ENCODE data around the gene ARHGEF10L. TPM values are rescaled to one million over a fixed set of nuclear protein-coding genes. Genes with fewer than 3 reads are reported as not detected.
A peak's percentile ranks its signal among the peaks of the same experiment; 100 is the strongest.

Gene ARHGEF10L
- total RNA-seq, 1 experiment from 2014 or later: 10.5 TPM

DNA sequence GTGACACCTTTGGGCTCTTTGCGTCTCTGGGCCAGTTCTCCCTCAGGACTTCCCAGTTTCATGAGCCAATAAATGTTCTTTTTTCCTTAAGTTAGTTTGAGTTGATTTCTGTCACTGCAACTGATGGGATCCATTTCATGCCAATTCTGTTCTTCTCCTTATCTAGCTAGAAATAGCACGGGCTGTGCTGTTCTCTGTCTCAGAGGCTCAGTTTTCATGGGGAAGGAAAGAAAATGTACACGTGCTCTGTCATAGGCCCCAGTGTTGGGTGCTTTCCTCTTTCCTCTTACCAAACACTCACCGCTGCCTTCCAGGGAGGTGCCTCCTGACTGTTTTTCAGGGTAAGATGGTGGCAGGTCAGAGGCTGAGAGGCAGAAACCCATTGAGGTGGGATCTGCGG lies 172.4 kb downstream of the ARHGEF10L start:
- no peaks in the 10 kb centered on the region for H3K36me3 ChIP-seq
- no peaks in the 10 kb centered on the region for H3K4me1 ChIP-seq
- no peak overlapping the region for H3K4me3 ChIP-seq
- no peaks in the 10 kb centered on the region for H3K27me3 ChIP-seq
- no peak overlapping the region for H3K27ac ChIP-seq
- H3K9me3 ChIP-seq (replicated peaks): no peaks in the 10 kb centered on the region
- no peak for DNase-seq

DNA sequence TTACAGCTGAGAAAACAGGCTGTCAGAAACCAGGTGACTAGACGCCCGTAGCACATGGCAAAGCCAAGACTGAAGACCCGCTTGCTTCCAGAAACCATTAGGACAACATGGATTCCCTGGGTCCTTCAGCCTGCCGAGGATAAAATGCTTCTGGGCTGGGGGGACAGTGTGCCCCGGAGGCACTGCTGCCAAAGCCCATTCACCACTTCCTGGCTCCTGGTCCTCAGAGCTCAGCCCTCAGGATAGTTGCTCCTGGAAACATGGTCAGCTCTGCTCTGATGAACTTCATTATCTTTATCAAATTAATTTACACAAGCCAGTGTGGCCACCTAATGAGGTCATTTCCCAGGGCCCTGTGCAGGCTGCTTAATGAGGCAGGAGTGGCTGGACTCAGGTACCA lies 174.5 kb downstream of the ARHGEF10L start:
- H3K4me3 ChIP-seq: no peak overlapping the region
- no peaks in the 10 kb centered on the region for H3K27me3 ChIP-seq
- H3K27ac ChIP-seq: no peak overlapping the region
- H3K36me3 ChIP-seq: no peaks in the 10 kb centered on the region
- H3K4me1 ChIP-seq: no peaks in the 10 kb centered on the region
- H3K9me3 ChIP-seq (replicated peaks): no peaks in the 10 kb centered on the region
- no peak for DNase-seq

DNA sequence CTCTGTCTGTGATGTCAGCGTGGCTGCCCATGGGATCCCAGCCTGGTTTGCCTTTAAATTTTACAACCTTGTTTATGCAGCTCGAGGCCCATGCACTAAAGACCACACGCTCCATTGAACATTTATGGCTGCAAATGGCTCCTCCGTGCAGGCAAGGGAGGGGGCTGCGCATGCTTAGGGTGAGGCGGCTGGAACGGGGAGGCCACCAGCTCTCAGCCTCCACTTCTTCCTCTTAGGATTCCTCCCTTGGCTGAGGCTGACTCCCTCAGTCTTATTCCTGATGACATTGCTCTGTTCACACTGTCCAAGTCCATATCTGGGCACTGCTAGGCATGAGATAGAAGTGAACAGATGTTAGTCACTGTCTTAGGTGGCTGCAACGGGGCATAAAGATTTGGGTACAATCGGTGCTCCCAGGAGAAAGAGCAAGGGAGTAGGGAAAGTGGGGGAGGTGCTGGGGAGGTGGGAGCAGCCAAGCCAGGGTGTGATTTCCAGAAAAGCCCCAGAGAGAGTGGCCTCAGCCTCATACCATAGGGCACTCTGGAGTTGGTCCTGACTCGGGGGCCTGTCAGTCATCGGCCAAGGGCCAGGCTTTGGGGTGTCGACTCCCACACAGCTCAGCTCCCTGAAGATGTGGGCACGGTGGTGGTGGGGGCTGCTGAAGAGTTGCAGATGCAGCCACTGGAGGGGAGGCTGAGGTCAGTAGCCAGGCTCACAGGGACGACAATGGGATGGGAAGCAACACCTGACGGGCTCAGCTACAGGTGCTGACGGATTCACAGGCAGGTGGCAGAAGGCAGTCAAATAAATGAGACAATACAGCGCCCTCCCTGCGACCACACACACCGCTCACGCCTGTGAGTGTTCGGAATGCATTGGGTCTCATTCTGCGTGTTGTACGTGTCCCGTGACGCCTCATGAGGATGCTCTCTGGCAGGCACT lies 178.4 kb downstream of the ARHGEF10L start:
- H3K27ac ChIP-seq: no peak overlapping the region
- no peaks in the 10 kb centered on the region for H3K9me3 ChIP-seq (replicated peaks)
- no peaks in the 10 kb centered on the region for H3K36me3 ChIP-seq
- 0 out of 2 replicates have a peak, but pooled peaks cover 4% of the 10 kb centered on the region for H3K27me3 ChIP-seq
- no peak overlapping the region for H3K4me3 ChIP-seq
- no peak for DNase-seq
- no peaks in the 10 kb centered on the region for H3K4me1 ChIP-seq

DNA sequence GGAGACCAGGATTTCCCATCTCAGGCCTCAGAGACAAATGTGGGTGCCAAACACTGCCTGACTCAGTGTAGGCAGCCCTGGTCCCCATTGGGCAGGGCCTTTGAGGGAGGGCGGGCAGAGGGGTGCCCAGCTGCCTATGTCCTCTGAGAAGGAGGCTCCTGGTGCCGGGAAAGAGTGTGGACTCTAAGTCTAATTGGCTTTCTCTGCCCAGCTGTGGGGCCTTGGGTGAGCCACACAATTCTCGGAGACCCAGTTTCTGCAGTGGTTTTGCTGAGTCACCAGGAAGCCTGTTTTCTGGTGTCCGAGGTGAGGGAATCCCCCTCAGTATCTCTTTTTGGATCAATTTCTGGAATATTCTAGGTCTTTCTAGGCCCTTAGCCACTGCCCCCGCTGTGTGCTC lies 180.4 kb downstream of the ARHGEF10L start:
- H3K27me3 ChIP-seq: 0 out of 2 replicates have a peak, but pooled peaks cover 9% of the 10 kb centered on the region
- no peak overlapping the region for H3K27ac ChIP-seq
- H3K9me3 ChIP-seq (replicated peaks): no peaks in the 10 kb centered on the region
- H3K36me3 ChIP-seq: no peaks in the 10 kb centered on the region
- DNase-seq: no peak
- no peaks in the 10 kb centered on the region for H3K4me1 ChIP-seq
- H3K4me3 ChIP-seq: no peak overlapping the region

DNA sequence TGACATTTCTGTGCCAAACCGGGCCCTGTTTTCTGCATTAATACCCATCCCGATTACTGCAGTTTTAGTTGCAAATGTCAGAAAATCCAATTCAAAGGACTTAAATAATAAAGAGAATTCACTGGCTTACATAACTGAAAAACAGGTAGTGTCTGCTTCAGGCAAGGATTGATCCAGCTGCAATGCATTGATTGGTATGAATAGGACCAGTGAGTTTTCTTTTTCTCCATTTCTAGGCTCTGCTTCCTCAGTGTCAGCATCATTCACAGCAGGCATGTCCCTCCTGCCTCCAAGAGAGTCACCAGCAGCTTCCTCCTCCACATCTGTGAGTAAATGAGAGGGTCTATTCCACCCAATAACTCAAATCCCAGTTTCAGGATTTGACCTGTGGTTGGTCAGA lies 181.9 kb downstream of the ARHGEF10L start:
- Histone ChIP-seq H3K27me3 (peaks cover 13% of the 10 kb centered on the region; the same call in 1 of the 2 replicates), H3K9me3 (replicated peaks) (no peaks in the 10 kb centered on the region), H3K36me3 (no peaks in the 10 kb centered on the region), H3K27ac (no peak overlapping the region), H3K4me1 (no peaks in the 10 kb centered on the region), H3K4me3 (no peak overlapping the region)
- no peak for DNase-seq

DNA sequence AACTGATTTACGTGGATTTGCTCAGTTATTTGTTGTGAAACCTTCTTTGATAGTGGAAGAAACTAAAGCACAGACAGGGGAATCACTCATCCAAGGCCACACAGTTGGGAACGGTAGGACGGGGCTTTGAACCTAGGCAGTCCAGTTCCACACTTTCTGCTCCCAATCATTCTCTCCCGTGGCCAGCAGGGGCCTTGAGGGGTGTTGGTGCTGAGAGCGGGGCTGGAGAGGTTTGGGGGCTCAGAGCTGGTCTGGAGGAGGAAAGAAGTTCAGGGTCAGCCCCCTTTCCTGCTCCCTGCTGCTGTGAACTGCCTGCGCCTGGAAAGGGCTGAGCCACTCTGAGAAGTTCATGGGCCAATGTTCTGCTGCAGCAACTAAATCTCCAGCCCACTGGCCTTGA lies 184.2 kb downstream of the ARHGEF10L start:
- H3K27ac ChIP-seq: no peak overlapping the region
- H3K27me3 ChIP-seq: peaks cover 13% of the 10 kb centered on the region; the same call in 1 of the 2 replicates
- DNase-seq: no peak

DNA sequence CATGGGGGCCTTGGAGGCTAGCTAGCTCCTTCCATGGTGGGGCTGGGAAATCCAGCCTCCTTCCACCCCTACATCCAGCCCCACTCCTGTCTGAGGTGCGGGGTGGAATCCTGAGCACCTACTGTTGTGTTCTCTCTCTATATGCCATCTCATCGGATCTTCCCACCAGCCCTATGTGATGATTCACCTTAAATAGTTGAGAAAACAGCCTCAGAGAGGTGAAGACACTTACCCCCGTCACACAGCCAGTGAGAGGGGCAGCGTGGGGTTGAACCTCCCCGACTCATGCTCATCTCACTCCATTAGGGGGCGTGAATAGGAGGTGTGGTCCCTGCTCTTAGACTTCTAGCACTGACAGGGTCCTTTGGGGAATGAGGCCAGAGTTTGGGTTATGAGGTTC lies 184.7 kb downstream of the ARHGEF10L start:
- no peak for DNase-seq
- H3K27me3 ChIP-seq: peaks cover 13% of the 10 kb centered on the region; the same call in 1 of the 2 replicates
- H3K9me3 ChIP-seq (replicated peaks): no peaks in the 10 kb centered on the region
- no peak overlapping the region for H3K27ac ChIP-seq
- H3K36me3 ChIP-seq: no peaks in the 10 kb centered on the region
- no peaks in the 10 kb centered on the region for H3K4me1 ChIP-seq
- no peak overlapping the region for H3K4me3 ChIP-seq

More for the DNA sequence above, 184.2 kb downstream of the ARHGEF10L start:
- Histone ChIP-seq H3K4me1 (no peaks in the 10 kb centered on the region), H3K36me3 (no peaks in the 10 kb centered on the region), H3K9me3 (replicated peaks) (no peaks in the 10 kb centered on the region), H3K4me3 (no peak overlapping the region)

DNA sequence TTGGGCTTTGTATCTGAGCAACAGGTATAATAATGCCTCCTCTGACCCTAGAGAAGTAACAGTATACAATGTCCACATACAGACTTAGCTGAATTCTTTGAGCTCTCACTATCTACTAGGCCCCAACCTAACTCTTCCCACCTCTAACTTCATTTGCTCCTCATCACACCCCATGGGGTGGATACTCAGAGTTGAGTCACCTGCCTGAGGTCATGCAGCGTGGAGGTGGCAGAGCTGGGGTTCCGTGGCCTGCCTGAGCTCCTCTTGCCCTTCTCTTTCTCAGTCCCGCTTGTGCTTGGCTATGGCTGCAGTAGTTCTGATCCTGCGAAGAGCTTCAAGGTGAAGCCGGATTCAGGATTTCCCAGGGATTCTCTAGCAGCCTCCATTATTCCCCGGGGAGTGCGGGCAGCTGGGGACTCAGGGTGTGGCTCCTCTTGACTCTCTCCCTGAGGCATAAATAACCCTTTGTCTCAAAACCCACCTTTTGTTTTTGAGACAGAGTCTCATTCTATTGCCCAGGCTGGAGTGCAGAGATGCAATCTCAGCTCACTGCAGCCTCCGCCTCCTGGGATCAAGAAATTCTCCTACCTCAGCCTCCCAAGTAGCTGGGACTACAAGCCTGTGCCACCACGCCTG lies 185.7 kb downstream of the ARHGEF10L start:
- peak; percentile 17 to 34 for DNase-seq
- H3K4me1 ChIP-seq: no peaks in the 10 kb centered on the region
- no peak overlapping the region for H3K27ac ChIP-seq
- H3K9me3 ChIP-seq (replicated peaks): no peaks in the 10 kb centered on the region
- peaks cover 16% of the 10 kb centered on the region; the same call in 1 of the 2 replicates for H3K27me3 ChIP-seq
- H3K36me3 ChIP-seq: no peaks in the 10 kb centered on the region
- H3K4me3 ChIP-seq: no peak overlapping the region

DNA sequence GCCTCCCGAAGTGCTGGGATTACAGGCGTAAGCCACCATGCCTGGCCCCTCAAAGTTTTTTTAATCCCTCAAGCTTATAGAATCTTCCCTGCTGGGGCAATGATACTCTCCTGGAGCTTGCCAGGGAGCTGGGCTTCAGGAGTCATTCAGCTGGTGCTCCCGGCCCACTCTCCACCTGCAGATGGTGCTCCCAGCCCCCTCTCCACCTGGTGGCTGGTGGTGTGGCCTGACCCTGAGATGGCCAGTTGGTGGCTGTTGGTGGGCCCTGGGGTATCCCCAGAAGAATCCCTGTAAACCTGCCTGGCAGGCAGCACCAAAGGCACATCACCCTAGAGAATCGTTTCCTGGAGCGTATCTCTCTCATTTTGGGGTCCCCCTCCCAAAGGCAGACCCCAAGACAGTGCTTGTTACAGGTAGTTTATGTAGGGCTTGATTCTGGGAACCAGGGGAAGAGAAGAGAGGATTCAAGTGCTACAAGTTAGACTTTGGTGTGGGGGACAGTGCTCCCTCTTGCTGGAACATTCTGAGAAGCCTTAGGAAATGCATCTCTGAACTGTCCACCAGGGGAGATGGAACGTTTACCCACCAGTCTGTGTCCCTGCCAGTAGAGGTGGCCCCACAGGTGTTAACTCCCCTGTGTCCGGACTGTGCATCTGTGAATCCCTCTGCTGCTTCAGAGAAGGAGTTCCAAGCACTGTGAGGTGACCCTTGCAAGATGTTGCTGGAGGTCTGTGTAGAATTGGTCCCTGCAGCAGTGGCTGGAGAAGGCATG lies 186.5 kb downstream of the ARHGEF10L start:
- Histone ChIP-seq H3K9me3 (replicated peaks) (no peaks in the 10 kb centered on the region), H3K27me3 (peaks cover 17% of the 10 kb centered on the region; the same call in 1 of the 2 replicates), H3K27ac (no peak overlapping the region), H3K4me3 (no peak overlapping the region), H3K4me1 (no peaks in the 10 kb centered on the region), H3K36me3 (no peaks in the 10 kb centered on the region)
- no peak for DNase-seq

DNA sequence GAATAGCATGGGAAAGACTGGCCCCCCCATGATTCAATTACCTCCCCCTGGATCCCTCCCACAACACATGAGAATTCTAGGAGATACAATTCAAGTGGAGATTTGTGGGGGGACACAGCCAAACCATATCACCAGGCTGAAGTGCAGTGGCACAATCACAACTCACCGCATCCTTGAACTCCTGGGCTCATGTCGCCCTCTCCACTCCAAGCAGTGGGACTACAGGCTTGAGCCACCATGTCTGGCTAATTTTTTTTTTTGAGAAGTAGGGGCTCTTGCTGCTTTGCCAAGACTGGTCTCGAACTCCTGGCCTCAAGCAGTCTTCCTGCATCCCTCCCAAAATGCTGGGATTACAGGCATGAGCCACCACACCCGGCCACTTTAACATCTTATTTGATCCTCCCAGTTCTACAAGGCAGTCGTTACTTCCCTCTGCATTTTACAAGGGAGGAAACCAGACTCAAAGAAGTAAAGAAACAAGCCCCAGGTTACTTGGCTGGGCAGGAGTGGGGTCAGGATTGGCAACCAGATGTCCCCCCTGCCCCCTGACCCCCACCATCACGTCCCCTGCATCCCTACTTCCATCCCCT lies 188.7 kb downstream of the ARHGEF10L start:
- Histone ChIP-seq H3K27ac (no peak overlapping the region), H3K9me3 (replicated peaks) (no peaks in the 10 kb centered on the region), H3K27me3 (peaks cover 18% of the 10 kb centered on the region; the same call in 1 of the 2 replicates), H3K4me3 (no peak overlapping the region), H3K36me3 (no peaks in the 10 kb centered on the region), H3K4me1 (no peaks in the 10 kb centered on the region)
- DNase-seq: no peak

DNA sequence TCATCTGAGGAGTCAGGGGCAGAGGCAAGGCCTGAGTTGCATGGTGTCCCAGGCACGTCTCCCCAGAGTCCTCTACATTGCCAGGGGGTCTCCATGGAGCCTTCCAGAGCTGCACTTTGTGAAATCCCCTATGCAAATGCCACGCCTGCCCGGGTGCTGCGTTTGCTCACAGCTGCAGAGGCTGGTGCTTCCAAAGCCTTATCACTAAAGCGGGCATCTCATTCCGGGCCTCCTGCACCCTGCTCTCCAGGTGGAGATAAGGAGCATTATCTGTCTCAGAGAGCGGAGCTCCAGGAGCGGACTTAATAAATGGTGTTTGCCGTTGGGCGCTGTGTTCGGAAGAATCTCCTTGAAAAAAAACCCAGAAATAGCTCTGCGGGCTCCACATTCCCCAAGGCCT lies 189.8 kb downstream of the ARHGEF10L start:
- H3K4me3 ChIP-seq: no peak overlapping the region
- H3K27ac ChIP-seq: no peak overlapping the region
- H3K4me1 ChIP-seq: no peaks in the 10 kb centered on the region
- H3K27me3 ChIP-seq: peaks cover 22% of the 10 kb centered on the region; the same call in 1 of the 2 replicates
- no peak for DNase-seq
- no peaks in the 10 kb centered on the region for H3K9me3 ChIP-seq (replicated peaks)
- no peaks in the 10 kb centered on the region for H3K36me3 ChIP-seq

DNA sequence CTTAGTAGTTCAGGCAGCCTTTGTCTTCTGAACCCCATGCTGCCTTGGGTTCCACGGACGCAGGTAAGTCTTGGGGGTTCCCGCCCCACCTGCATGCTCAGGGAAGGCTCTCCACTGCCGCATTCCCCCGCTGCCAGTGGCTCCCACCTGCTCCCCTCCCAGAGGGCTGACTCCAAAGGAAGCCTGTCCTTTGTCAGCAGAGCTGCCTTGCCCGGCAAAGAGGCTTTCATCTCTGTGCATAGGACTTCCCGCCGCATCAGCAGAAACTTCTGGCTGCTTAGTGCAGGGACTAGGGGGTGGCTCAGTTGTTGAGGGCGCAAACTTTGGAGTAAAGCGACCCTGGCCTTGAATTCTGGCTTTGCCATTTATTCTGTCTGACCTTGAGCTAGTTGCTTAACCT lies 190.4 kb downstream of the ARHGEF10L start:
- no peaks in the 10 kb centered on the region for H3K4me1 ChIP-seq
- no peak overlapping the region for H3K27ac ChIP-seq
- no peaks in the 10 kb centered on the region for H3K36me3 ChIP-seq
- peaks cover 26% of the 10 kb centered on the region; the same call in 1 of the 2 replicates for H3K27me3 ChIP-seq
- no peak overlapping the region for H3K4me3 ChIP-seq
- DNase-seq: no peak
- no peaks in the 10 kb centered on the region for H3K9me3 ChIP-seq (replicated peaks)

DNA sequence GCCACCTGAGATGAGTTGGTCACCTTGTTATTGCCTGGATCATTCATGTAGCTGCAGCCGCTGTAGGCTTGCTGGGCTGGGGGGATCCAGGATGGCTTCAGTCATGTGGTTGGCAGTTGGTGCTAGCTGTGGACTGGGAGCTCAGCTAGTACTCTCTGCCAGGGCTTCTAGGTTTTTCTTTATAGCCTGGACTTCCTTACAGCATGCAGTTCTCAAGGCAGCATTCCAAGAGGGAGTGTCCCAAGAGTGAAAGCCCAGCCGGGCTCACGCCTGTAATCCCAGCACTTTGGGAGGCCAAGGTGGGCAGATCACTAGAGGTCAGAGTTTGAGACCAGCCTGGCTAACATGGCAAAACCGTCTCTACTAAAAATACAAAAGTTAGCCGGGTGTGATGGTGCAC lies 192.0 kb downstream of the ARHGEF10L start:
- Histone ChIP-seq H3K4me1 (no peaks in the 10 kb centered on the region), H3K27me3 (peaks cover 24% of the 10 kb centered on the region; the same call in 1 of the 2 replicates), H3K9me3 (replicated peaks) (no peaks in the 10 kb centered on the region), H3K4me3 (no peak overlapping the region), H3K27ac (no peak overlapping the region), H3K36me3 (no peaks in the 10 kb centered on the region)
- no peak for DNase-seq

DNA sequence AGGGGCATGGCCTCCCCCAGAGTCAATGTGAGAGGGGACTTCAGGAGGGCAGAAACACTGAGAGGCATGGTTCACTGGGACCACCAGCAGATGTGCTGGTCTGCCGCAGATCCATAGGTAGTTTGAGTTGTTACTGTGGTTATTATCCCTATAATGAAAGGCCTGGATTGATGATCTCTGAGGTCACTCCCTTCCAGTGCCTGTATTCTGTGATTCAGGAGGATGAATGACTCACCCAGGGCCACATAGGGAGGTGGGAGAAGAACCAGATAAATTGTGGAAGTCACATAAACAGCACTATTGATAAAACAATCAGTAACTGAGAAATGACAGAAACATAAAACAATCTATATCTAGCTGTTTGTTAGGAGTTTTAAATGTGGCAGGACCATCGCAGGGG lies 193.0 kb downstream of the ARHGEF10L start:
- H3K4me1 ChIP-seq: no peaks in the 10 kb centered on the region
- H3K4me3 ChIP-seq: no peak overlapping the region
- no peak overlapping the region for H3K27ac ChIP-seq
- DNase-seq: no peak
- peaks cover 33% of the 10 kb centered on the region; the same call in 1 of the 2 replicates for H3K27me3 ChIP-seq
- H3K9me3 ChIP-seq (replicated peaks): no peaks in the 10 kb centered on the region
- no peaks in the 10 kb centered on the region for H3K36me3 ChIP-seq
